Measurements from ENCODE around the gene TFDP1.
"Not testable (repeated sequence)": the region's sequence is repeated elsewhere in the genome, so short reads cannot be mapped to it uniquely, and the experiment has no call there.

TFDP1 gene

DNA sequence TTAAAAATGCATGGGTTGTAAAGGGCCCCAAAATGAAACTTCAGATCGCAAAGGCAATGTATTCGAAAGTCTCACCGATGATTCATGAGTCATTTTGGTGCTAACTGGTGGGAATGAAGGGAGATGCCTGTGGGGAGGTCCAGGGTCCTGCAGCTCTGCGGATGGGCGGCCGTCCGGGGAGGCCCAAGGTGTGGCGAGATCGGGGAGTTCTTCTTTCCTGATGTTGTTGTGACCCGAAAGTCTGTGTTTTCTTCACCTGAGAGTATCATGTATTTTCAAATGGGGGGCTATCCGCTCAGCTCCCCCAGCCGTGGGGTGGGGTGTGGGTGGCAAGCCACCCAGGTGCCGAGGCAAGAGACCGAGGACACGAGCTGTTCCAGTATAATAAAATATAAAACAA lies 36.5 kb downstream of the TFDP1 start:
- no peak for DNase-seq

DNA sequence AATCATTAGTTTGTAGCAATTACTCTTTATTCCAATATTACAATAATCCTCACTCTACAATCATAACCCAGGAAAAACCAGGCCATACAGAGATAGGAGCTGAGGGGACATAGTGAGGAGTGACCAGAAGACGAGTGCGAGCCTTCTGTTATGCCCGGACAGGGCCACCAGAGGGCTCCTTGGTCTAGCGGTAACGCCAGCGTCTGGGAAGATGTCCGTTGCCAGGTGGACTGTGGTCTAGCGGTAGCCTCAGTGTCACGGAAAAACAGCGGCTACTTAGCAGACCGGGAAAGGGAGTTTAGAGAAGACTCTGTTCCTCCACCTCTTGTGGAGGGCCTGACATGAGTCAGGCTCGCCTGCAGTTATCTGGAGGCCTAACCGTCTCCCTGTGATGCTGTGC lies 36.9 kb downstream of the TFDP1 start:
- DNase-seq: not testable (repeated sequence)

- not testable (repeated sequence) for DNase-seq
Observed at GRCh38 chr13:113621986-113622550, 37.5 kb downstream of the TFDP1 start.

DNA sequence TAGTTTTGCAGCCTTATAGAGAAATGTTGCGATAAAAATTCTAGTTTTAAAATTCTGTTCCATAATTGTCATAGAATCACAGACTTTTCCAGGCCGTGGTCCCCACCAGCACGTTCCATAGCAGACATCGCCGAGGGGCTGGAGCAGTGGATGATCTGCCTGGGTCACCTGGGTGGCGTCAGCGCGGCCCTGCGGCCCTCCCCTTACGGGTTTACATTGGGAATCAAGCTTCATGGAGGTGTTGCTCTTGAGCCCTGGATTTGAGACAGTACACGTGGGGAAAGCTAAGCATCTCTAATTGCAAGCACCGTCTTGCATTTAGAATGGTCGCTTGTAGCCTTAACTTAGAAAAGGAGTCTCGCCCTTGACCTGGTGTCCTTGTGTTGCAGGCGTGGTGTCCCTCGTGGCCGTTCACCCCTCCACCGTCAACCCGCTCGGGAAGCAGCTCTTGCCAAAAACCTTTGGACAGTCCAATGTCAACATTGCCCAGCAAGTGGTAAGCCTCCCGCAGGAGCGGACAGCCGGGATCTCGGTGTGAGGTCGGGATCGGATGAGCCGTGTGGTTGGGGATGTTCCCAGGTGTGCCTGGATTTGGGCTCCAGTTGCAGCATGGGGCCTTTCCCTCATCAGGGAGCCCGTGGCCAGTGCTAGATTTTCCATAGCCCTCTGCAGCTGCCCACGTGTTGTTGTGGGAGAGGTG lies 38.4 kb downstream of the TFDP1 start:
- DNase-seq: no peak

GRCh38 chr13:113623491-113624234 lies 39.1 kb downstream of the TFDP1 start:
- DNase-seq: no peak

DNA sequence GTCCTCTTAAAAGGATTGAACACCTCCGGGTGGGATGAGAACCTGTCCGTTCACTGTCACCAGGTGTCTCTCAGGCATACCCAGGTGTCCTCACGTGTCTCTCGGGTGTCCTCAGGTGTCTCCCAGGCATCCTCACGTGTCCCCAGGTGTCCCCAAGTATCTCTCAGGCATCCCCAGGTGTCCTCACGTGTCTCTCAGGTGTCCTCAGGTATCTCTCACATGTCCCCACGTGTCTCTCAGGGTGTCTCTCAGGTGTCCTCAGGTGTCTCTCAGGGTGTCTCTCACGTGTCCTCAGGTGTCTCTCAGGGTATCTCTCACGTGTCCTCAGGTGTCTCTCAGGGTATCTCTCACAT lies 39.7 kb downstream of the TFDP1 start:
- no peak for DNase-seq

GRCh38 chr13:113624640-113625304 lies 40.2 kb downstream of the TFDP1 start:
- DNase-seq: not testable (repeated sequence)

DNA sequence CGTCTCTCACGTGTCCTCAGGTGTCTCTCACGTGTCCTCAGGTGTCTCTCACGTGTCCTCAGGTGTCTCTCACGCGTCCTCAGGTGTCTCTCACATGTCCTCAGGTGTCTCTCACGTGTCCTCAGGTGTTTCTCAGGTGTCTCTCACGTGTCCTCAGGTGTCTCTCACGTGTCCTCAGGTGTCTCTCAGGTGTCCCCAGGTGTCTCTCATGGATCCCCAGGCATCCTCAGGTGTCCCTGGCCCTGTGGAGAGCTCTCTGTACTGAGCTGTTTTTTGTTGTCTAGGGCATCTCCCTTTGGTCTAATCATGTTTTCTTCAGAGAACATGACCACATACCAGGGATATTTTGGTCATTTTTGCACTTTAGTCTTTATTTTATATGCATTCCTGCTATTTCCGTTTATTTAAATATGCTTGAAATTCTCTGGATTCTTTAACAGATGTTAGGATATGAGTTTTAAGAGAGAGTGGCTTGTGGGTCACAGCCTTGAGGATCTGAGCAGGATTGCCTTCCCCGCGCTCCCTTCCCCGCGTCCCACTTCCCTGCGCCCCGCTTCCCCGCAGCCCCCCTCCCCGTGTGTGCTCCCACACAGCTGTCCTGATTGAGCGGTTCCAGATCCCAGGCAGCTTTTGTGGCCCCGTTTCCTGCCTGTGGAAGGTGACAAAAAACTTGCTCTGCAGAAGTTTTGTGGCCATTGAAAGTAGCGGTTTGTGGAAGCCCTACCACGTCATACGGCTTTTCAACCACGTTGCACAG lies 41.6 kb downstream of the TFDP1 start:
- no peak for DNase-seq

DNA sequence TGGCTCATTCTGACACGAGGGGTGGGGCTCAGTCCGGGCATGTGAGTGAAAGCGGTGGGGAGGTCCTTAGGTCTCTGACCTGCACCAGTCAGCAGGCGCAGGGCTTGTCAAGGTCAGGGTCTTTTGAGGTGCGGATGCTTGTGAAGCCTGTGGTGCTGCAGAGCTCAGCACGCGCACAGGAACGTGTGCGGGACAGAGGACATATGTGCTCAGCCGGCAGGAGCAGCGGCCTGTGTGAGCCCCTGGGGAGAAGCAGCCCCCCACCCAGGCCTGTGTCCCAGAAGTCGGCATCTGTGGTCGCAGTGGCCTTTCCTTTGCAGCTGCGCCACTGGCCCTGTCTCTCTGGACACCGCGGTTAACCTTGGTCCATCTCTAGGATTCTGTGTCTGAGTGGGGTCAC lies 42.6 kb downstream of the TFDP1 start:
- no peak for DNase-seq

DNA sequence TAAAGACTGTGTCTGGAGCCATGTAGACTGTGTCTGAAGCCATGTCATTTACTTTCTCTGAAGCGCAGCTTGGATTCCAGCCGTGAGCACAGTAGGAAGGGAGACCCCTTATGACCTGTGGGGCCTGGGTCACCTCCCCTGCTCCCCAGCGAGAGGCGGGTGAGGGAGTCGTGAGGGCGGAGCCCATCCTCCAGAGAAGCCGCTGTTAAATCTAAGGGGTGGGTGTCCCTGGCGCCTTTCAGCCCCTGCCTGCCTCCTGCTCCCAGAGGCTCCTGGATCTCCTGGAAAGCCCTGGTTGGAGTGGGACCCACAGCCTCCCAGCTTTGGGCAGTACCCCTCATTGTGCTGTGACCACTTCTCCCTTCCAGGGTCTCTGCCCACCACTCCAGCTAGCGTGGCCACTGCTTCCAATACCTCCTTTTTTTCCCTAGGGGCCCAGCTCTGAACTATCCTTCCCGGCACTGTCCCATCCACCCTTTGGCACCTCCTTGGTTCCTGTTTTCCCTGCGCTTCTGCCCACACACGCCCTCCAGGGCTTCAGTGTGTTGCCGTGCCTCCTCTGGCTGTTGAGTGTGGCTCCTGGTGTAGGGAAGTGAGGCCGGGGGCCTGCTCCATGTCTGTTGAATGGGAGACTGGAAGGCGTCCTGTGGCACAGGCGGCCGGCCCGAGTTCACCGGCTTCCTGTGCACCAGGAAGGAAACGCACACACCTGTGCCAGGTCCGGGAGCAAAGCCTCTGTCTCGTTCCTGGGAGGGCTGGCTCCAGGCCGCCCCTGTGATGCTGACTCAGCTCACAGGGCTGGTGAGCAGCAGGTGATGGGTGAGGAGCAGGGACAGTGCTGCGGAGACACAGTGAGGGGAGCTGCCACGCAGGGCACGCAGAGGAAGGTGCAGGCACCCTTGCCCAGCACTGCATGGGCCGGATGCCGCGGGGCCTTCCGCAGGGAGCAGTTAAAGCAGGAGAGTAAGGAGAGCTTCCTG lies 44.0 kb downstream of the TFDP1 start:
- DNase-seq: no peak

GRCh38 chr13:113629866-113630265 lies 45.3 kb downstream of the TFDP1 start:
- no peak for DNase-seq

DNA sequence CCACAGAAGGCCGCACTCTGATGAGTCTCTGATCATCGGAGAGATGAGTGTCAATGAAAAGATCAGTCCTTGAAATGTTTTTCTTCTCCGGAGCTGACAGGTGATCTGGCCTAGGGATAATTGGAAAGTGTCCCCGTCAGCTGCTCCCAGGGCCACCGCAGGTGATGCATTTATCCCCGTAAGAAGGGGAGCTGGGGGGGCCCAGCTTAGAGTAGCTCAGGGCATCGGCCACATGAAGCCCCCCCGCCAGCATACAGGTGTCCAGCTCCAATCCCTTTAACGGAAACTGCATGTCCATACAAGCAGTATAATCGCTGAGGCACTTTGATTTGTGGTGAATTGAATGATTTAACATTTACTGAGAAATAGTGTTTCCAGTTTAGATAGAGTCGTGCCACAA lies 45.7 kb downstream of the TFDP1 start:
- no peak for DNase-seq

DNA sequence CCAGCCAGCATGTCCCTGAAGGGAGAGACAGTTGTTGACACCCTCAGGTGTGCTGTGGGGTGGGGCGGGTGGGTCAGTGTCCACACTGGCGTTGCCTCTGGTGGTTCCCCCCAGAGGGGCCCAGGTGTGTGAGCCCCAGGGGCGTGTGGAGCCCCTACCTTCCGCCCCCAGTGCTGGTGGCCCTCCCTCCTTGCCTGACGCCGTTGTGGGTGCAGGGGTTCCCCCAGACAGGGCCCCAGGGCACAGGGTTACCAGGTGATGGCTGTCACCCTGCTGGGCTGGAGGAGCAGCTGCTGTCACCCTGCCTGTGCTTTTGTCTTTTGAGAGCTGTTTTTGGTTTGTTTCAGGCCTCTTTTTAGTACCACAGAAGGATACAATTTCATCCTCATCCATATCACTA lies 46.3 kb downstream of the TFDP1 start:
- DNase-seq: no peak

- DNase-seq: no peak
Observed at GRCh38 chr13:113631341-113632095, 47.0 kb downstream of the TFDP1 start.

GRCh38 chr13:113632706-113633484 lies 48.3 kb downstream of the TFDP1 start:
- no peak for DNase-seq

GRCh38 chr13:113633485-113633873 lies 48.9 kb downstream of the TFDP1 start:
- no peak for DNase-seq

- DNase-seq: no peak
Observed at GRCh38 chr13:113634279-113635047, 49.9 kb downstream of the TFDP1 start.

DNA sequence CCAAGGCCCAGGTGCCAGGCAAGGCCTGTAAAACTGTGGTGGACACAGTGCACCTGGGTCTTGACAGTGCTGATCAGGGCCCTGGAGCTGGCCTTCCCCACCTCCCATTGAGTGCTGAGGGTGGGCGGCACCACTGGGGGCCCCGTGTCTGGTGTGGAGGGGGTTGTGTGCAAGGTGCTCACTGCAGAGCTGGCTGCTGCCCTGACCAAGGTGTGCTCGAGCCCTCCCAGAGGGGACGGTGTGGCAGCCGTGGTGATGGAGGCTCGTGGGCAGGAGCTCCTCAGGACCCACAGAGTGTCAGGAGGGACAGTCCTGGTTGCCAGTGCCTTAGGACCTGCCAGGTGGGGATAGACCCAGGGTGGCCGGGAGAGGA lies 50.5 kb downstream of the TFDP1 start:
- no peak for DNase-seq

DNA sequence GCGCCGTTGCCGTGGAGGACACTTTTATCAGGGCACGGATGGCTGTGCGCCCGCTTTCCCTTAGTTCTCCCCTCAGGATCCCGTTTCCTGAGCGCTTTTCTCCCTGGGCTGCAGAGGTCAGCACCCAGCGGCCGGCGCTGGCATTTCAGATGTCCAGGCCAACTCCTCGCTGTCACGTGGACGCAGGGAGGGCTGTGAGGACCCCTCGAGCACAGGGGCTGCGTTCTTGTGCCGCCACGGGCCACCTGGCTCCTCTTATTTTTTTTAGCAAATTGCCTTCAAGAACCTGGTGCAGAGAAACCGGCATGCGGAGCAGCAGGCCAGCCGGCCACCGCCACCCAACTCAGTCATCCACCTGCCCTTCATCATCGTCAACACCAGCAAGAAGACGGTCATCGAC lies 51.2 kb downstream of the TFDP1 start:
- no peak for DNase-seq

Measured in SIG-M5 (cell line).